ENCODE results near the gene AGMO. TPM values are rescaled to one million over a fixed set of nuclear protein-coding genes. Genes with fewer than 3 reads are reported as not detected.
A peak's percentile ranks its signal among the peaks of the same experiment; 100 is the strongest.
"Not testable (repeated sequence)": the region's sequence is repeated elsewhere in the genome, so short reads cannot be mapped to it uniquely, and the experiment has no call there.

The AGMO gene
- total RNA-seq, 4 donors from 2014 or later: 0.27 to 0.77 (median 0.64) TPM; not detected in 1

GRCh38 chr7:15303357-15303756, 258.5 kb downstream of the AGMO start:
- H3K27me3 ChIP-seq: no peaks in the 10 kb centered on the region
- H3K4me3 ChIP-seq: no peak overlapping the region
- no peaks in the 10 kb centered on the region for H3K9me3 ChIP-seq
- H3K36me3 ChIP-seq: no peaks in the 10 kb centered on the region
- H3K27ac ChIP-seq: no peak overlapping the region
- WGBS, 2 donors (ENCODE audit: low coverage in 1 of 2): 61 to 79% methylated on average over 3 of the region's 3 CpGs
- ATAC-seq: no peak
- H3K4me1 ChIP-seq: peaks cover 0 to 4% (median 0%) of the 10 kb centered on the region in 3 donors
- no peak for TF ChIP-seq EP300 (IDR thresholded peaks at IDR 0.05)
- TF ChIP-seq, protein P1, sequence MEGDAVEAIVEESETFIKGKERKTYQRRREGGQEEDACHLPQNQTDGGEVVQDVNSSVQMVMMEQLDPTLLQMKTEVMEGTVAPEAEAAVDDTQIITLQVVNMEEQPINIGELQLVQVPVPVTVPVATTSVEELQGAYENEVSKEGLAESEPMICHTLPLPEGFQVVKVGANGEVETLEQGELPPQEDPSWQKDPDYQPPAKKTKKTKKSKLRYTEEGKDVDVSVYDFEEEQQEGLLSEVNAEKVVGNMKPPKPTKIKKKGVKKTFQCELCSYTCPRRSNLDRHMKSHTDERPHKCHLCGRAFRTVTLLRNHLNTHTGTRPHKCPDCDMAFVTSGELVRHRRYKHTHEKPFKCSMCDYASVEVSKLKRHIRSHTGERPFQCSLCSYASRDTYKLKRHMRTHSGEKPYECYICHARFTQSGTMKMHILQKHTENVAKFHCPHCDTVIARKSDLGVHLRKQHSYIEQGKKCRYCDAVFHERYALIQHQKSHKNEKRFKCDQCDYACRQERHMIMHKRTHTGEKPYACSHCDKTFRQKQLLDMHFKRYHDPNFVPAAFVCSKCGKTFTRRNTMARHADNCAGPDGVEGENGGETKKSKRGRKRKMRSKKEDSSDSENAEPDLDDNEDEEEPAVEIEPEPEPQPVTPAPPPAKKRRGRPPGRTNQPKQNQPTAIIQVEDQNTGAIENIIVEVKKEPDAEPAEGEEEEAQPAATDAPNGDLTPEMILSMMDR (IDR thresholded peaks at IDR 0.05): no peak

DNA sequence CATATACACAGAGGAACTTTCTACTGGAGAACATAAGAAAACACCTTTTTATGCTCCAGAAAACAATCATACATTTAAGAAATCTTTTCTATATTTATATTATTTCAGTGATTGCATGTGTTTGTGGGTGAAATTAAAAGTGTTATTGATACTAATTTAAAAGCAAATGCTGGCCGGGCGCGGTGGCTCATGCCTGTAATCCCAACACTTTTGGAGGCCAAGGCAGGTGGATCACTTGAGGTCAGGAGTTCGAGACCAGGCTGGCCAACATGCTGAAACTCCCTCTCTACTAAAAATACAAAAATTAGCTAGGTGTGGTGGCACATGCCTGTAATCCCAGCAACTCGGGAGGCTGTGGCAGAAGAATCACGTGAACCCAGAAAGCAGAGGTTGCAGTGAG, 260.8 kb downstream of the AGMO start:
- not testable (repeated sequence) for ATAC-seq, H3K4me3 ChIP-seq, H3K36me3 ChIP-seq, H3K27me3 ChIP-seq, H3K9me3 ChIP-seq, H3K4me1 ChIP-seq
- 33 to 68% methylated on average over 3 to 5 of the region's 6 CpGs for WGBS, 2 donors (ENCODE audit: low coverage in 1 of 2)
- peak overlapping the region in 3 of 4 donors; percentile 11 to 17 (median 15) for H3K27ac ChIP-seq

GRCh38 chr7:15292138-15292537, 269.7 kb downstream of the AGMO start:
- H3K4me1 ChIP-seq: peaks cover 0 to 4% (median 0%) of the 10 kb centered on the region in 3 donors
- TF ChIP-seq POLR2AphosphoS5 (IDR thresholded peaks at IDR 0.05) (no peak), POLR2A (IDR thresholded peaks at IDR 0.05) (no peak), EP300 (IDR thresholded peaks at IDR 0.05) (no peak)
- TF ChIP-seq, protein P1 (IDR thresholded peaks at IDR 0.05): no peak
- no peak for ATAC-seq
- no peaks in the 10 kb centered on the region for H3K9me3 ChIP-seq
- H3K4me3 ChIP-seq: no peak overlapping the region
- H3K27ac ChIP-seq: peak overlapping the region in 1 of 4 donors; percentile 8
- H3K36me3 ChIP-seq: no peaks in the 10 kb centered on the region
- no peaks in the 10 kb centered on the region for H3K27me3 ChIP-seq
- WGBS, 2 donors (ENCODE audit: low coverage in 1 of 2): 59 to 80% methylated on average over 1 to 5 of the region's 5 CpGs

- Histone ChIP-seq H3K9me3 (no peaks in the 10 kb centered on the region), H3K4me3 (no peak overlapping the region), H3K27ac (no peak overlapping the region), H3K27me3 (no peaks in the 10 kb centered on the region), H3K36me3 (no peaks in the 10 kb centered on the region), H3K4me1 (peaks cover 0 to 4% (median 0%) of the 10 kb centered on the region in 3 donors)
- ATAC-seq: no peak
- TF ChIP-seq EP300 (IDR thresholded peaks at IDR 0.05): no peak
- TF ChIP-seq, protein P1 (IDR thresholded peaks at IDR 0.05): no peak
- TF ChIP-seq POLR2AphosphoS5 (IDR thresholded peaks at IDR 0.05): no peak
- TF ChIP-seq POLR2A (IDR thresholded peaks at IDR 0.05): no peak
- WGBS, 2 donors (ENCODE audit: low coverage in 1 of 2): 54 to 92% methylated on average over 6 of the region's 6 CpGs
Observed at GRCh38 chr7:15291699-15292098, 270.1 kb downstream of the AGMO start.

- H3K27me3 ChIP-seq: no peaks in the 10 kb centered on the region
- H3K9me3 ChIP-seq: peaks cover 0 to under 1% (median 0%) of the 10 kb centered on the region in 3 donors
- WGBS, 2 donors (ENCODE audit: low coverage in 1 of 2): 18 to 29% methylated on average over 2 of the region's 2 CpGs
- no peak for ATAC-seq
- no peak overlapping the region for H3K27ac ChIP-seq
- H3K4me1 ChIP-seq: peaks cover 0 to 4% (median 0%) of the 10 kb centered on the region in 3 donors
- no peak for TF ChIP-seq POLR2A (IDR thresholded peaks at IDR 0.05)
- no peak for TF ChIP-seq POLR2AphosphoS5 (IDR thresholded peaks at IDR 0.05)
- TF ChIP-seq EP300 (IDR thresholded peaks at IDR 0.05): no peak
- TF ChIP-seq, protein P1 (IDR thresholded peaks at IDR 0.05): no peak
- no peak overlapping the region for H3K4me3 ChIP-seq
- H3K36me3 ChIP-seq: no peaks in the 10 kb centered on the region
Observed at GRCh38 chr7:15288741-15289140, 273.1 kb downstream of the AGMO start.

Data from gastroesophageal sphincter (tissue), 4 donors.